CD4-positive, alpha-beta T cell treated with Interleukin-17A for 4 hours (primary cell): Measurements from ENCODE around the gene TMEM138.
A peak's percentile ranks its signal among the peaks of the same experiment; 100 is the strongest.
"Not testable (repeated sequence)": the region's sequence is repeated elsewhere in the genome, so short reads cannot be mapped to it uniquely, and the experiment has no call there.

ENCODE experiments used
- DNase-seq: peaks from one replicate; pipeline ENCODE4 v3.0.0-alpha.2; 2020; ENCODE audit warnings: mixed read lengths

Gene TMEM138

DNA sequence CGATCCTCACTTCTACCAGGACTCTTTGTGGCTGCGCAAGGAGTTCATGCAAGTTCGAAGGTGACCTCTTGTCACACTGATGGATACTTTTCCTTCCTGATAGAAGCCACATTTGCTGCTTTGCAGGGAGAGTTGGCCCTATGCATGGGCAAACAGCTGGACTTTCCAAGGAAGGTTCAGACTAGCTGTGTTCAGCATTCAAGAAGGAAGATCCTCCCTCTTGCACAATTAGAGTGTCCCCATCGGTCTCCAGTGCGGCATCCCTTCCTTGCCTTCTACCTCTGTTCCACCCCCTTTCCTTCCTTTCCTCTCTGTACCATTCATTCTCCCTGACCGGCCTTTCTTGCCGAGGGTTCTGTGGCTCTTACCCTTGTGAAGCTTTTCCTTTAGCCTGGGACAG, 6.5 kb downstream of the TMEM138 start:
- no peak for DNase-seq

DNA sequence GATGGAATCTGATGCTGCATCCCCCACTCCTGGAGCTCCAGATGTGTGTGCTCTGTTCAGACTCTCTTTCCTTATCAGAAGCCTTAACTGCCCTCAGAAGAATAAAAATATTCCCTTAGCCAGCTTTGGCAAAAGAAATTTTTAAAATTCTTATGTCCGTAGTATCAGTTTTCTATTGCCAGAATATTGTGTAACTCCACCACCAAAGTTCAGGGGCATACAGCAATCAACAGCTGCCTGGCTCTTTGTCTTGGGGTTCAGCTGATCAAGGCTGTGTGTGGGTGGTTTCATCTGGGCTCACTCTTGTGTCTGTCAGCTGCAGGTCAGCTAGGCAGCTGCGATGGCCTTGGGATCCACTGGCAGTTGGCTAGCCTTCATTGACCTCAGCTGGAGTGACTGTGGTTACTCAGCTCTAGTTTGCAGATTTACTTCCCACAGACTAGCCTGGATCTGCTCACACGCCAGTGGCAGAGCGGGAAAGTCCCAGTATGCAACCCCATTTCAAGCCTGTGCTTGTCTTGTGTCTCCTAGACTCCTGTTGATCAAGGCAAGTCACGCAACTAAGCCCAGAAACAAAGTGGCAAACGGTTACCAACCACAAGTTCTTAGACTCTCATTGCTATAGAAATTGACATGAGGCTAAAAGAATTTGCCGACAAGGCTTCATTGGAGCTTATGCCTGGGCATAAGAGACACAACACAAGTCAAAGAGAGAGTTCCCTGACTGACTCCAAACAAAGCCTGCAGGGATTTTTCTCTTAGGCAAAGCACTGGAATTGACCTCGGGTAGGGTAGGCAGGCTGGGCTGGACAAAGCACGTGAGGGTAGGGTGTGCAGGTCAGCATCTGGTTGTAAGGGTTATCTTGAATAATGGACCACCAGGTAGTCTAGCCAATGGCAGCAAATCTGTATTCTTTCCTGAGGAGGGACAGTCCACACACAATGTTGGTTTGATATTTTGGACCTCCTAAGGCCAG, 7.5 kb downstream of the TMEM138 start:
- DNase-seq: no peak

DNA sequence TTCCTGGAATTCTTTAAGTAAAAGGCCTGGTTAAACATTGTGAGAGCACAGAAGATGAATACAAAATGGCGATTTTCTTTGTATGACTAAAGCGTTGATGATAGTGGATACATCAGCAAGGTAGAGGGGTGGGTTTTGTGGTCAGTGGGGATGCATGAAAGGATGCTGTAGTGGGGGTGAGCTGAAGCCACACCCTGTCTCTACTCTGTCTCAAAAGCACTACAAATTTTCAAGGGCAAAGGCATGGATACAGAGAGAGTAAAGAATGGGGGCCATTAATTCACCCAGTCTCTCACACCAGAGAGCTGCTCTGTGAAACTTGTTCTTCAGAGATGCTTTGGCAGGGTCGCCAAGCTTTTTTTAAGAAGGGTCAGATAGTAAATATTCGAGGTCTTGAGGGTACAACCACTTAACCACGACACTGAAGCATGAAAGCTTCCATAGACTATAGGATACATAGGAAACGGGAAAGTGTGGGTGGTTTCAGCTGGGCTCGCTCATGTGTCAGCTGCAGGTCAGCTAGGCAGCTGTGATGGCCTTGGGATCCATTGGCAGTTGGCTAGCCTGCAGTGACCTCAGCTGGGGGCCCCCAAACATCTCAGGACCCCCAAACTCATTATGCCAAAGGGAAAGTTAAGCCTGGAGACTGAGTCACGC, 8.3 kb downstream of the TMEM138 start:
- DNase-seq: no peak

DNA sequence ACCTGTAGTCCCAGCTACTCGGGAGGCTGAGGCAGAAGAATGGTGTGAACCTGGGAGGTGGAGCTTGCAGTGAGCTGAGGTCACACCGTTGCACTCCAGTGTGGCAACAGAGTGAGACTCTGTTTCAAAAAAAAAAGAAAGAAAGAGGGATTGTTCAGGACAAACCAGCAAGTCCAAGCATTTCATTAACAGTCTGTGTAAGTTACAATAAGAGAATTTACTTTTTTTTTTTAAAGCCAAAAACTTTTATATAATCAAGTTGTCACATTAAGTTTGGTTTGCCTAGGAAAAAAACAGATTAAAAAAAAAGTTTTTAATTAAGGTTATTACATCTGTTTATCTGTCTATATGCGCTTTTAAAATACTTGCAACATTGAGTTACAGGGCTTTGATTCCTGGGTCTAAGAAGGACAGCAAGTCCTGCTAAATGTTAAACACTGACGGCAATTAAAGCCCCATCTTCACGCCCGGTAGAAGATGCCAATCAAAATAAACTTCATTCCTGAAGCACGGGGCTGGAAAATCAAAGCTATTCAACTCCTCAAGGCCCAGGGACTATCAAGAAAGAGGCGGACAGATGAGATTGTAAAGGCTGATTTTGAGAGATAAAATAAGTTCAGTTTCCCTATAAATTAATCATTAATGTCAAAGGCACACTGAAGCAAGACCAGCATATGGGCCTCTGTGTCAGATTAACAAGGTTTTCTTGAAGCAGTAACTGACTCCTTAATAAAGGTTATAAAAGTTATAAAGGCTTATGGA, 10.7 kb downstream of the TMEM138 start:
- no peak for DNase-seq

DNA sequence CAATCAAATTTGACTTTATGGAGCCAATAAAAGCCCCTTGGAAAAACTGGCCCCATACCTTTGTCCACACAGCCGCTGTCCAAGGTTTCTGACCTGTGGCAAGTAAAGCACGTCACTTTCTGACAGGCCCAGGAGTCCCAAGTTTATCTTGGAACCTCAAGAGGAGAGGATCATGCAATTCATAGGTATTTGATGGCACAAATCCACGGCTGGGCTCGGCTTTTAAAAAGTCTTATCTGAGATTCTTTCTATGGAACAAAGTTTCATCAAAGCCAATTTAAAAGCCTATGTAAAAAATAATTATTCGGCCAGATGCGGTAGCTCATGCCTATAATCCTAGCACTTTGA, 13.6 kb downstream of the TMEM138 start:
- DNase-seq: no peak

DNA sequence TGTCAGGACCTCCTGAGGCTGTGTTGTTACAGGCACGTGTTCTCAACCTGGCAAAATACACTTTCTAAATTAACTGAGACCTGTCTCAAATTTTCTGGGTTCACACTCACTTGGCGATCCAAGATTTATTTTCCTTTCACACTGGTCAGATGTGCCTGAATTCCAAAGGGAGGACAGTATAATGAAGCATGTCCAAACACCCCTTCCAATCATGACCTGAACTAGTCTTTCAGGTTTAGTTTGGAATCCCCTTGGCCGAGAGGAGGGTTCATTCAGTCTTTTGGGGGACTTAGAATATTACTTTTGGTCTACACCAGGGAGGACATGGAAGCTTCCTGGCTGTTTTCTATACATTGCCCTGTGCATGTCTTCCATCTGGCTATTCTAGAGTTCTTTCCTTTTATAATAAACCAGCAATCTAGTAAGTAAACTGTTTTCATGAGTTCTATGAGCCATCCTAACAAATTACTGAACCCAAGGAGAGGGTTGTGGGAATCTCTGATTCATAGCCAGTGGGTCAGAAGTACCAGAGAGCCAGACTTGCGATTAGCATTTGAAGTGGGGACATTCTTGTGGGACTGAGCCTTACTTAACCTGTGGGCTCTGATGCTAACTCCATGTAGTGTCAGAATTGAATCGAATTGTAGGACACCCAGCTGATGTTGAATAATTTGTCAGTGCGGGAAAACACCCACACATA, 15.4 kb downstream of the TMEM138 start:
- no peak for DNase-seq

DNA sequence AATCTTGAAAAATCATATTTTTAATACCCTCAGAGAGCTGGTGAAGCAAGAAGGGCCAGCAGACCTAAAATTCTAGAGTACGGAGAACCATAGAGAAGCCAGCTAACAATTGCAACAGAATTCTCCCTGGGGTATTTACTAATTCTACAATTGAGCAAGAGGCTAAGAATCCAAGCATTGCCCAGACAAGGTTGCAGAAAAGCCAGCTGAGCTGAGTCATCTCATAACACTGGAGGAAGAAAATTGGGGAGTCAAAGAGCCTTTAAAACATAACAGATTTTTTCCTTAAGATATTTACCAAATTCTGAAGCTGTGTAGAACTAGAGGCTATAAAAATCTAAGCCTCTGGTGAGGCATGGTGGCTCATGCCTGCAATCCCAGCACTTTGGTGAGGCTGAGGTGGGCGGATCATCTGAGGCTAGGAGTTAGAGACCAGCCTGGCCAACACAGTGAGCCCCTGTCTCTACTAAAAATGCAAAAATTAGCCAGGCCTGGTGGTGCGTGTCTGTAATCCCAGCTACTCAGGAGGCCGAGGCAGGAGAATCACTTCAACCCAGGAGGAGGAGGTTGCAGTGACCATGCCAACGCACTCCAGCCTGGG, 16.6 kb downstream of the TMEM138 start:
- no peak for DNase-seq

DNA sequence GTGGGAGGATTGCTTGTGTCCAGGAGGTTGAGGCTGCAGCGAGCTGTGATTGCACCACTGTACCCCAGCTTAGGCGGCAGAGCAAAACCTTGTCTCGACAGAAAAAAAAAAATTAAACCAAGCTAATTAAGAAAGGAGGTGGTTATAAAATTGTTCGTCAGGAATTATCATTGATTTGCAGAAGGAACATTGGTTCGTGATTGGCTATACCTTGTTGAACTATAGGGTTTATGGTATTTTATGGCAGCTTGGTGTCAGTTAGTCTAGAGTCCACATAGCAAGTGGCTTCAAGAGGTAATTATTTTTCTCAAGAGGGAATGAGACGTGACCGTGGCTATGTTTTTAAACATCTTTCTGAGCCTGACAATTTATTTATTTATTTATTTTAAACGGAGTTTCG, 18.7 kb downstream of the TMEM138 start:
- DNase-seq: no peak

DNA sequence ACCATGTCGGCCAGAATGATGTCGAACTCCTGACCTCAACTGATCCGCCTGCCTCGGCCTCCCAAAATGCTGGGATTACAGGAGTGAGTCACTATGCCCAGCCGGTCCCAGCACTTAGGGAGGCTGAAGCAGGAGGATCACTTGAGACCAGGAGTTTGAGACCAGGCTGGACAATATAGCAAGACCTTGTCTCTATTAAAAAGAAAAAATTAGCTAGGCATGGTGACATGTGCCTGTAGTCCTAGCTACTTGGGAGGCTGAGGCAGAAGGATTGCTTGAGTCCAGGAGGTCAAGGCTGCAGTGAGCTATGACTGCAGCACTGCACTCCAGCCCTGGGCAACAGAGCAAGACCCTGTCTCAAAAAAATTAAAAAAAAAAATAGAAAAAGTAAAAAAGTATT, 21.7 kb downstream of the TMEM138 start:
- not testable (repeated sequence) for DNase-seq

DNA sequence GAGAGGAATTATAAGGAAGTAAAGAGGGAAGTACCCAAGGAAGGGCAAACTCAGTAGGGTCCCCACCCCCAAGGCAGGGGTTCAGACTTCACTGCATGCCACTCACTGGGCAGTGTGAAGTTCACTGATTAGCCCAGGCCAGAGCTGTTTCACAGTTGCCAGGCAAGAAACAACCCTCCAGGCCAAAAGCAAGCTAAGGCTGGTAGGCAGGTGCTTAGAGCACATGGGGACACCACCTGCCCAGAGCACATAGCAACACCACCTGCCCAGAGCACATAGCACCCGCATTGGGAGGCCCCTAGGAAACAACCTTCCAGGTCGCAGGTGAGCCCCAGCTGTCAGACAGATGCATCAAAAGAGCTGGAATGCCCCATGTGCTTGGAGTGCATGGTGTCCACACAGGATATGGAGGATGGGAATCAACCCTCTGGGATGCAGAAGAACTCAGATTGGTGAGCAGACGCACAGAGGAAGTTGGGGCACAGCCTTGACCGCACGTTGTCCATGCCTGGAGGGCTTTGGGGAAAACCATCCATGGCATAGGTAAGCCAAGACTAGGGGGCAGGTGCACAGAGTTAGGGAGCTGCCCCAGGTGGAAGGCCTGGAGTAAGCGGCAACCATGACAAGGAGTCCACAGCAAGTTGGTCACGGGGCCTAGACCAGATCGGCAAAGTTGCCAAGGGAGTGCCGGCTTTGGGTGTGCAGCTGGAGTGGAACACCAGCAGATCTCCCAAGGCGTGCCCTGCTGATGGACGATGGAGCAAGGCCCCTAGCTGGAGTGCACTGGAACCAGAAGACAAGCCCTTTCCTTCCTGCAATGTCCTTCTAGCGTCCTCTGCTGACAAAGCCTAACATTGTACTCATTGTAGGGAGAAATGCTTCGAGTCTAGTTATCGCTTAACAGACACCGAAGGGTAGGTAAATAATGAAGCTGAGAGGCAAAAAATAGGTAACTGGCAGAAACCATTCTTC, 22.4 kb downstream of the TMEM138 start:
- no peak for DNase-seq

DNA sequence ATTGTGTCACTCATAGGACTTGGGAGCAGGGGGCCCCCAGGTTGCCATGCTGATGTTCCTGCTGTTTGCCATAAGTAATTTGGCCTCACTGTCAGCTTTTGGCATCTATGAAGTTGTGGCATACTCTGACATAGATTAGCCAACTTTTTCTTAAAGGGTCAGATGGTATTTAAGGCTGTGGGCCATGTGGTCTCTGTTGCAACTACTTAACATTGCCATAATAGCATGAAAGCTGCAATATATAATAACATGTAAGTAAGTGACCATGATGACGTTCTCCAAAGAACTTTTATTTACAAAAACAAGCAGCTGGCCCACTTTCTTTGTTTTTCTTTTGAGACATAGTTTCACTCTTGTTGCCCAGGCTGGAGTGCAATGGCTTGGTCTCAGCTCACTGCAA, 28.0 kb downstream of the TMEM138 start:
- DNase-seq: no peak

DNA sequence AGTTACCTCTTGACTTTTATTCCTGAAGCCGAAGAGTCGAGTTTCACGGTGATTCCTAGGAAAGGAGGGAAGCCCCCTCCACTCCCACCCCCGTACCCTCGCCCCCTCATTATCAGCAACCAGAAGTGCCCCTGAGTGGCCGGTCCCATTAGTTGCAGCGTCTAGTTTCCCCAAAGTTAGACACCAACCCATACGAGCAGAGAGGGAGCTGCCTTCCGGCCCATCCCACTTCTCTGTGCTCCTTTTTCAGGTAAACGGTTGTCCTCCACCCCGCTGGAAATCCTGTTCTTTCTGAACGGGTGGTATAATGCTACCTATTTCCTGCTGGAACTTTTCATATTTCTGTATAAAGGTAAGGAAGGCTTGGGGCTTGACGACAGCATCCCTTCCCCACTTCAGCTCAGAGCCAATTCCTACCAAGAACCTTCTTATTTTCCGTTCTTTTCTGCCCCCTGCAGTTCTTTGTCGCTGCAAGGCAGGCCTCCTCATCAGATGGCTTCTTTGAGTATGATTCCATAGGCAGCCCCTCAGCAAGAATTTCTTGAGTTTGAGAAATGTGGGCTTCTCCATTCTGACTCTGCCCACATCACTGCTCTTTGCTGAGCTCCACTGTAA, 30.9 kb downstream of the TMEM138 start:
- DNase-seq: peak; percentile 39

DNA sequence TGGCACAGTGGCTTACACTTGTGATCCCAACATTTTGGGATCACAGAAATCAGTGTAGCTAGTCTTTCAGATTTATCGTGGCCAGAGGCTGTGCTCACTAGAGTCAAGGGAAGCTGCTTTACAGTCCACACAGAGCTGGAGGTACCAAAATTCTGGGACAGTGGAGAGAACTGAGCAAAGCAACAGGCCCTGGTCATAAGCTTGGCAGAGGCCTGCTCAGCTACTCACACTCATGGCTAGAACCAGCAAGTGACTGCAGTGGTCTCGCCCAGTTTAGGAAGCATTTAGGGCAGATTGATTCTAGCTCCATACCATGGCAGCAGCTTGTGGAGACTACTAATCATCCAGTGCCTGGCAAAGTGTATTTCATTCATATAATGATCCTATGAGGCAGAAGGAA, 39.0 kb downstream of the TMEM138 start:
- no peak for DNase-seq

DNA sequence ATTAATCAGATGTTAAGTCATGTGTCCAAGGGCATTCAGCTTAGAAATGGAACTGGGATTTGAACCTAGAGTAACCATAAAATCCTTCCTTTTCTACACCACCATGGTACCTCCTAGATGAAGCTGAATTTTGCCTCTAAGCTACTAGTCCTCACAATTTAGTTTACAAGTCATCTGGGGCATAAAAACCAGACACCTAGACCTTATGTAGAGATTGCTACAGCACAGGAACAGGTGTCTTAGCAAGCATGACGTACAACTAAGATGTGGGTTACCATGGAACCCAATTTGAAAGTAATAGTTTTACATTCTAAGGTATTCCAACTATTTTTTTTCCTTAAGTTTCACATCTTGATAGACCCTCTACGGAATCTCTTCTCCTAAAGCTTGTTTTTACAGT, 39.4 kb downstream of the TMEM138 start:
- no peak for DNase-seq

DNA sequence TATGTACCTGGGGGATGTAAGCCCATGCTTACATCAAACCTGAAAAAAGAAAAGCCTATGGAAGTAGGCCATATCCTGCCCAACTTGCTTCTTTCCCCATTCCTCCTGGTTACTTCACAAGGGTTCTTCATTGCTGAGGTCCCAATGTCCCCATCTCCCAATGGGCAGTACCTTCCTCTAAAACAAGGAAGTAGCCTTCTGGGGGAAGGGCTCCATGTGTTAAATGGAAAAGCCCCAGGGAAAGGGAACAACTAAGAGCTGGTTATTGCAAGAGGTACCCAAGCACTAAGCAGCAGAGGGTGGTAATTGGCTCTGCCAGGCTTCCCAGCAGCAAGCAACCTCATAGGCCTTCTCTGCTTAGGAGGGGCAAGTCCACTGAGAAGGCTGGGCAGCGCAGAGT, 41.5 kb downstream of the TMEM138 start:
- no peak for DNase-seq

DNA sequence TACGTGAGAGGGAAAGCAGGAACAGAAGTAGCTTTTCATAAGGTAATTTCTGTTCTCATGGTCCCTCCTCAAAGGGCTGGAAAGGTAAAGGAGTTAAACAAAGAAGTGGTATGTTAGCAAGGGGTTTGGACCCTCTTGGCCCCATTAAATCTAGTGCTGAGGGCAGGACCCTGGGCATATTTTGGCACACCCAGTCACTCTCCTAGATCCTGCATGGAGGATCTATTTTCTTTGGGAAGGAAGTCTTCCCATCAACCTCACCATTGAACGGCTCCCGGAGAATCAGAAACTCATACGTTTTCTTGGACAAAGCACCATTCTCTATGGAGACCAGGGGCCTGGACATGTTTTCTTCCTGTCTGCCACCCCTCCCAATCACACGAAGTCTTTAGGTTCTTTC, 41.9 kb downstream of the TMEM138 start:
- DNase-seq: no peak

DNA sequence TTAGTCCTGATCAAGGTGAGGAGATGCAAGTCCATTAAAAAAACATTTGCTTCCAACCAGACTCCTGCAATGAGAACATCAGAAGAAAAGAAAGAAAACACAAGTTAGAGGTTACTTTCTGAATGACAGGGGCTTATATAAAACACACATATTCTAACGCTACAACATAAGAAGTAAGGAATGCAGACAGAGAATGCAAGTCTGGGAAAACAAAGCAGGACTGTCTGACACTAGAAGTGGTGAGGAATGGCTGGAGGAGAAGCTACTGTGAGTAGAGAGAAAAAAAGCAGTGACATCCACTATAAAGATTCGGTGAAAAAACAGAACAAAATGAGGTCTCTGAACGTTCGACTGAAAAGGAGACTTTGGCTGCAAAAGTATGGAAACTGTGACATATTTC, 42.5 kb downstream of the TMEM138 start:
- DNase-seq: no peak

DNA sequence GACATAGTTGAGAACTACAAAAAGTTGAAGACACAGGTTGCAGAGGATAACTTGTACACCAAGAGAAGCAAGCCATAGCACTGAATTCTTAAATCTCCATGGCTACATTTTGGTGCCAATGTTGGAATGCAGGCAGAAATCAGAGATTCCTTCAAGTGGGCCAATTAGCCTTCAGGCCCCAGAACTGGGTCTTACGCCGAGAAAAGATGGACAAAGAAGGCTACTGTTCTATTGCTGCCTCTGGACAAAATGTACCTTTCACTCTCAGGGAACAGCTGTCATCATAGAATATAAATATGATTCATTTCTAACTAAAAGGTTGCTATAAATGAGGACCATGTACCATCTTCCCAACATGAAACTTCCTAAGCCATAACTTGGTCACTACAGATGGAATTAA, 43.9 kb downstream of the TMEM138 start:
- DNase-seq: no peak

DNA sequence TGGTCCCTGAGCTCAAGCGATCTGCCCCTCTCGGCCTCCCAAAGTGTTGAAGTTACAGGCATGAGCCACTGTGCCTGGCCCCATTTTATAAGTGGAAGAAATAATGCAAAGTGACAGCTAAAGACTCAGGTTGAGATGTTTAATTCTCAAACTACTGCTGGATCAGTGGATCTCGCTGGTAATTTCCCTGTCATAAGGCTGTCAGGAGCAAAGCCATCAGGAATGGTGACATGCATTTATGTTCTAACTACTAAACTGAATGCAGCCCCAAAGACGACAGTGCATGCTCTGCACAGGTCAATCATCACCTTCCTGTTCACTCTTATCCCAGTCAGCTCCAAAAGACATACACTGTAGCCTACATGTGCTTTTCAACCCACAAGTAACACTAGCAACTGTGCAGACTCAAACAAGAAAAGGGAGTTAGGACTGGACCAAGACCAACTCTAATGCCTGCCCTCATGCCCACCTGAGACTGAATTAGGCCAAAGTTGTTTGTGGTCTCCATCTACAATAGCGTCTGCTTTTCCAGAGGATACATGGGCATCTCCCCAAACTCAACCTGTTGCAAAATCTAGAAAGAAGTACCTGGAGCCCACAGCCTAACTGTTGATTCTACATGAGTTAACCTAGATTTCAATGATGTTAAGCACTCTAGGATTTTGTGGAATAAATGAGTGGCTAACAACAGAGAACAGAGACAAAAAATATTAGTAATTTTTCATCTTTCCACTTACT, 45.0 kb downstream of the TMEM138 start:
- no peak for DNase-seq

DNA sequence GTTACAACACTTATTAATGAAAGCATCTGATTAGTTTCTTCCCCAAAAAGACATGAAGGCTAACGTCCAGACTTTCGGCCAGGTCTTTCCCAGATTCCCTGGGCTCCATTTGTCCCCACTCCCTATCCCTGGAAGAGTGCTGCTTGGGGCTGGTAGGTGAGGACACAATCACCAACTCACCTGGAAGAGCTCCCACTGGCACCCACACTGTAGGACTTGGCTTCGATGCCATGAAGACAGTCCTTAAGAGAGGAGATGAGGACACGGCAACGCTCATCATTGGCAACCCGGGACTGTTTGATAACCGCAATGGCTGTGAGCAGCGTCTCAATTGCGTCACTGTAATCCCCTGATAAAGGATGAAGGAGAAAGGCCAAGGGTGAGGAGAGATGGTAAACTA, 49.4 kb downstream of the TMEM138 start:
- no peak for DNase-seq
